PFSK-1 (cell line): ENCODE data around the gene EHF.

Experiments used
- FOXP2 ChIP-seq: optimal IDR thresholded peaks from 2 replicates; pipeline ENCODE3; 2011; ENCODE audit warnings: borderline replicate concordance, control low read depth, inconsistent platforms; ENCODE audit not compliant: insufficient read depth; ENCODE audit errors: extremely low read length, extremely low read depth
- POLR2AphosphoS5 ChIP-seq: IDR thresholded peaks from 2 replicates; pipeline ENCODE4 v1.6.1; 2012; ENCODE audit warnings: low read depth, mild to moderate bottlenecking, control low read depth, low read length, moderate library complexity
- SIN3A ChIP-seq: IDR thresholded peaks from 2 replicates; pipeline ENCODE4 v1.6.1; 2012; ENCODE audit warnings: mild to moderate bottlenecking, low read length, moderate library complexity, borderline replicate concordance; ENCODE audit not compliant: insufficient read depth
- TAF1 ChIP-seq: IDR thresholded peaks from 2 replicates; pipeline ENCODE4 v1.6.1; 2012; ENCODE audit warnings: low read length, control low read depth, borderline replicate concordance; ENCODE audit not compliant: insufficient read depth
- TF ChIP-seq, protein P1 (sequence below), 2 experiments: IDR thresholded peaks; 2 replicates each; pipeline versions ENCODE4 v1.6.1 to v1.8.0; 2011 to 2012; ENCODE audit warnings: low read depth in 2 of 2, low read length in 2 of 2, control low read depth in 1 of 2, inconsistent platforms in 1 of 2, mild to moderate bottlenecking in 1 of 2, moderate library complexity in 1 of 2; ENCODE audit not compliant: insufficient read depth in 1 of 2

EHF gene

DNA sequence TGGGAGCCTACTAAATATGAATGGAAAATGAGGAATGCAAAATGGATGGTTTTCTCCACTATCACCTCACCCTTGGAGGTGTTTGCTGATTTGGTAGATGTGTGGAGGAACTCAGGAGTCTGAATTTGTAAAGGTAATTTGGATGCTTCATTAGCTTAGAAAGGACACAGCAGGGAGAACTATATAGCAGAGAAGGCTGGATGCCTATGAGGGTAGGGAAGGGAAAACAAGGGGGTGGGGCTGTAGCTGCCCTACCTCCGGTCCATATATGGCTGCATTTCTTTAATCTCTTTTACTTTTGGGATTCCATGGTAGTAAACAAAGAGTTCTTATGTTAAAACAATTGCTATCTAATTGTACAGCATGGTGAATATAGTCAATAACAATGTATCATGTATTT is 4.8 kb upstream of the EHF start:
- TF ChIP-seq POLR2AphosphoS5: no peak
- no peak for TF ChIP-seq TAF1

DNA sequence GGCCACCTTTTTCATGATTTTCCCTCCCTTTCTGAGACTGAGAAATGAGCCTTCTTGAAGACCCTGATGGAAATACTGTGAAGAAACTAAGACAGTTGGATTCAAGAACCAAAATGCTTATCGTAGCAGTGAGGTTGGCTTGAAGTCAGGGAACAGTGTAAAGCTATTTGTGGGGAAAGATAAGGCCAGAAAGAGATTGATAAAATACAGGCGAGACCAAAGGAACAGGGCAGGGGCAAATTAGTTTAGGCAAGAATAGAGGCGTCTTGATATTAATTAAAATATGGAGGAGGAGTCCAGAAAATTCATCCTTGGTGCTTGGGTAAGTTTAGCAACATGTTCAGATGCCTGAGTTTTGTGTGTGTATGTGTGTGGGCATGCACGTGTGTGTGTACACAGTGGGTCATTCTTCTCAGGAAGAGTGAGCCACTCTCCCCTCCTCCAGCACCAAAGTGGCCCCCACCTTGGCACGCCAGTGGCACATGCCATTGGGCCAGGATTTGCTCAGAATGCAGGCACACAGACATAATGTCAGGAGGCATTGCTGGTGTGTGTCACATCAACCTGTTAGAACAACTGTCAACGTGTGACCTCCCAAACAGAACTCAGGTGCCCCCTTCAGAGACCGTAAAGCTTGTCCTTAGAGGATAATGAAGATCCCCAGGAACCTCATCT is 3.9 kb upstream of the EHF start:
- TF ChIP-seq, protein P1, sequence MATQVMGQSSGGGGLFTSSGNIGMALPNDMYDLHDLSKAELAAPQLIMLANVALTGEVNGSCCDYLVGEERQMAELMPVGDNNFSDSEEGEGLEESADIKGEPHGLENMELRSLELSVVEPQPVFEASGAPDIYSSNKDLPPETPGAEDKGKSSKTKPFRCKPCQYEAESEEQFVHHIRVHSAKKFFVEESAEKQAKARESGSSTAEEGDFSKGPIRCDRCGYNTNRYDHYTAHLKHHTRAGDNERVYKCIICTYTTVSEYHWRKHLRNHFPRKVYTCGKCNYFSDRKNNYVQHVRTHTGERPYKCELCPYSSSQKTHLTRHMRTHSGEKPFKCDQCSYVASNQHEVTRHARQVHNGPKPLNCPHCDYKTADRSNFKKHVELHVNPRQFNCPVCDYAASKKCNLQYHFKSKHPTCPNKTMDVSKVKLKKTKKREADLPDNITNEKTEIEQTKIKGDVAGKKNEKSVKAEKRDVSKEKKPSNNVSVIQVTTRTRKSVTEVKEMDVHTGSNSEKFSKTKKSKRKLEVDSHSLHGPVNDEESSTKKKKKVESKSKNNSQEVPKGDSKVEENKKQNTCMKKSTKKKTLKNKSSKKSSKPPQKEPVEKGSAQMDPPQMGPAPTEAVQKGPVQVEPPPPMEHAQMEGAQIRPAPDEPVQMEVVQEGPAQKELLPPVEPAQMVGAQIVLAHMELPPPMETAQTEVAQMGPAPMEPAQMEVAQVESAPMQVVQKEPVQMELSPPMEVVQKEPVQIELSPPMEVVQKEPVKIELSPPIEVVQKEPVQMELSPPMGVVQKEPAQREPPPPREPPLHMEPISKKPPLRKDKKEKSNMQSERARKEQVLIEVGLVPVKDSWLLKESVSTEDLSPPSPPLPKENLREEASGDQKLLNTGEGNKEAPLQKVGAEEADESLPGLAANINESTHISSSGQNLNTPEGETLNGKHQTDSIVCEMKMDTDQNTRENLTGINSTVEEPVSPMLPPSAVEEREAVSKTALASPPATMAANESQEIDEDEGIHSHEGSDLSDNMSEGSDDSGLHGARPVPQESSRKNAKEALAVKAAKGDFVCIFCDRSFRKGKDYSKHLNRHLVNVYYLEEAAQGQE (IDR thresholded peaks at IDR 0.05; ENCODE audit: insufficient read depth in 1 of 2, low read depth in 2 of 2, low read length in 2 of 2): no peak
- TF ChIP-seq FOXP2 (no peak), POLR2AphosphoS5 (no peak), SIN3A (no peak), TAF1 (no peak)

DNA sequence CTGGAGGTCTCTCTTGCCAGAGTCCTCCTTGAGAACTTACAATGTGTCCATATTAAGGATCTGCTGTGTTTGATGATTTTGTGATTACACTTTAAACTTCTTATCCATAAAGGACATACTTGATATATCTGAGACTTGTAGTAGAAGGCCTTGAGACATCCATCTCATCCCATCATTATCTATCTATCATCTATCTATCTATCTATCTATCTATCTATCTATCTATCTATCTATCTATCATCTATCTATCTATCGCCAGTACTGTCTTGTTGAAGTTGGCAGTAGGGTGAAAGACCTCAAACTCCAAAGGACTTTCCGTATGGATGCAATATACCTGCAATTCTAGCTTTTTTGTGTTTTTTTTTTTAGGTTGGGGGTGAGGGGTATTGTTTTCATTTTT is 2.5 kb upstream of the EHF start:
- TF ChIP-seq POLR2AphosphoS5 (no peak), TAF1 (no peak), SIN3A (no peak), FOXP2 (no peak)
- TF ChIP-seq, protein P1 (IDR thresholded peaks at IDR 0.05; ENCODE audit: insufficient read depth in 1 of 2, low read depth in 2 of 2, low read length in 2 of 2): no peak

DNA sequence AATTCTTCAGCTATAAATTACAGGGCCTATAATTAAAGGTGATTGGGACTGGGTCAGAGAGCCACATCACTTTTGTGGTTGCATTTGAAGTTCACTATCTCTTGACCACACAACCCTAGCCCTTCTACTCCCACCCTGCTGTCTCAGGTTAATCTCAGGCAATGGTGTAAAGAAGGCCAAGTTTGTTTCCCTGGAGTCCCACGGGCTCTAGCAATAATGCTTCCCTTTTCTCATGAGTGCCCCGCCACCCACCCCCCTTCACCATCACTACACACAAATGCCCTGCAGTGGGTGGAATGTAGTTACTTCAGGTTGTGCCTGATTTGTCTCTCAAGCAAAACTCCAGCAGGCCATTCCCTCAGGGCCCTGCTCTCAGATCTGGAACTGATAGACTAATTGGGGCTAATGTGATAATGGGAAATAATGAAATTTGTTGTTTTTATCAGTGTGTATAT is 1.8 kb upstream of the EHF start:
- TF ChIP-seq POLR2AphosphoS5 (no peak), TAF1 (no peak), FOXP2 (no peak), SIN3A (no peak)
- TF ChIP-seq, protein P1 (IDR thresholded peaks at IDR 0.05; ENCODE audit: insufficient read depth in 1 of 2, low read depth in 2 of 2, low read length in 2 of 2): no peak

DNA sequence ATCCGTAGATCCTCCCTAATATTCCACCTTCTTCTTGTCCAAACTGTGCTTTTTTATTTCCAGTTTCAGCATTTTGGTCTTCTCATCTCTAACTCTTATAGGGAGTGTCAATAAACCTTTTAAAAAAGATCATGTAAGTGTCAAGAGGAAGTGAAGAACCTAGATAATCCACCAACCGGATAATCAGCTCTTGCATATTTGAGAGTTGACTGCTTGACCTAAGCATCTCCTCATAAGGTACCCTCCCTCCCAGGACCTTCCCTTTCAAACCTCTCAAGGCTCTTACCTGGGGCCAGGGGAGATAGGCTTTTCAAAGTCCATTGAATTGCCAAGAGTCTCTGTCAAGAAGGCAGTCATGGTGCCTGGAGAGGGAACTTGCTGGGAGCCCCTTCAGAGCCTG is 691 bp upstream of the EHF start:
- TF ChIP-seq FOXP2: no peak
- TF ChIP-seq POLR2AphosphoS5: no peak
- no peak for TF ChIP-seq SIN3A
- TF ChIP-seq, protein P1 (IDR thresholded peaks at IDR 0.05; ENCODE audit: insufficient read depth in 1 of 2, low read depth in 2 of 2, low read length in 2 of 2): no peak
- no peak for TF ChIP-seq TAF1
